HCT116 (cell line): Measurements from ENCODE around the gene STK38L. TPM values are rescaled to one million over a fixed set of nuclear protein-coding genes. Genes with fewer than 3 reads are reported as not detected.
"Not testable (repeated sequence)": the region's sequence is repeated elsewhere in the genome, so short reads cannot be mapped to it uniquely, and the experiment has no call there.

Source experiments
- ATAC-seq: fragments of 200-7000 bp; cut with Tn5 transposase; 2 replicates; pipeline ENCODE4 v1.9.1; 2020; ENCODE audit warnings: mild to moderate bottlenecking, moderate library complexity
- BruUV-seq: library from RNA; stranded (reverse); fragments of 400-500 nt; replicated peaks from 2 replicates; lab custom pipeline; 2021; lab: Mats Ljungman, UMichigan
- CTCF ChIA-PET: fragments of 300-600 bp; sonication (Branson Sonifier 250); formaldehyde crosslinking; loops from one replicate; lab custom pipeline; 2021; ENCODE audit warnings: antibody characterized with exemption; lab: Charles Lee
- POLR2A ChIA-PET: fragments of 300-600, 350-600 bp; sonication (Branson Sonifier 250); formaldehyde crosslinking; loops from one replicate; lab custom pipeline; 2021; ENCODE audit warnings: antibody characterized with exemption; lab: Charles Lee
- RAD21 ChIA-PET, 2 experiments: fragments of 300-600 bp; sonication (Branson Sonifier 250); formaldehyde crosslinking; loops; one replicate each; lab custom pipeline; 2023; ENCODE audit warnings: low total read pairs in 2 of 2; ENCODE audit not compliant: uncharacterized antibody in 2 of 2, unreplicated experiment in 2 of 2, low non-redundant PET in 1 of 2; lab: Charles Lee
- DNase-seq: peaks from one replicate; pipeline ENCODE4 v3.0.0-alpha.2; 2010; ENCODE audit warnings: low read depth, low spot score
- H2AFZ ChIP-seq: fragments of 200-600 bp; shearing (Covaris generic), sonication (generic); 2 replicates; pipeline ENCODE4 v1.6.1; 2017; ENCODE audit warnings: low read depth, mixed run types, mixed read lengths, antibody characterized with exemption, low read length; ENCODE audit not compliant: poor library complexity, severe bottlenecking
- H3K27ac ChIP-seq: 2 replicates; pipeline ENCODE4 v1.5.1; 2012; ENCODE audit warnings: low read depth, low read length
- H3K27me3 ChIP-seq: fragments of 200-600 bp; sonication (generic); 2 replicates; pipeline ENCODE4 v1.6.1; 2016; ENCODE audit warnings: mixed run types, low read length, mixed read lengths; ENCODE audit not compliant: insufficient read depth
- H3K36me3 ChIP-seq, 2 experiments: fragments of 200-500 bp in 1 of 2; fragments of 200-600 bp in 1 of 2; sonication (Bioruptor generic) in 1 of 2; sonication (generic) in 1 of 2; 2 replicates each; pipeline versions ENCODE4 v1.5.1 to v1.6.1; 2014 to 2016; ENCODE audit warnings: low read length in 2 of 2, inconsistent platforms in 1 of 2, mixed read lengths in 1 of 2, mixed run types in 1 of 2; ENCODE audit not compliant: insufficient read depth in 2 of 2, control insufficient read depth in 1 of 2
- H3K4me1 ChIP-seq, 2 experiments: fragments of 200-600 bp in 1 of 2; sonication (generic) in 1 of 2; 2 replicates each; pipeline versions ENCODE4 v1.5.1 to v1.6.1; 2012 to 2017; ENCODE audit warnings: low read length in 2 of 2, inconsistent platforms in 1 of 2, mild to moderate bottlenecking in 1 of 2, mixed read lengths in 1 of 2, mixed run types in 1 of 2, moderate library complexity in 1 of 2; ENCODE audit not compliant: insufficient read depth in 2 of 2, control insufficient read depth in 1 of 2
- H3K4me2 ChIP-seq: fragments of 200-600 bp; sonication (generic); 2 replicates; pipeline ENCODE4 v1.6.1; 2017; ENCODE audit warnings: mixed run types, low read length, mixed read lengths
- H3K4me3 ChIP-seq, 2 experiments: fragments of 200-600 bp in 1 of 2; sonication (generic) in 1 of 2; replicated peaks in 1 of 2; 2 replicates each; pipeline ENCODE4 v1.5.1; 2011 to 2016; ENCODE audit warnings: low read length in 2 of 2, control low read depth in 1 of 2, low read depth in 1 of 2, mild to moderate bottlenecking in 1 of 2, mixed read lengths in 1 of 2, mixed run types in 1 of 2
- H3K79me2 ChIP-seq: fragments of 200-600 bp; sonication (generic); 2 replicates; pipeline ENCODE4 v1.6.1; 2017; ENCODE audit warnings: mild to moderate bottlenecking, mixed run types, low read length, moderate library complexity, mixed read lengths; ENCODE audit not compliant: insufficient read depth
- H3K9ac ChIP-seq: fragments of 200-600 bp; sonication (generic); 2 replicates; pipeline ENCODE4 v1.6.1; 2016; ENCODE audit warnings: low read length, mixed read lengths
- H3K9me2 ChIP-seq: fragments of 200-600 bp; sonication (generic), shearing (Covaris generic); 2 replicates; pipeline ENCODE4 v1.6.1; 2017; ENCODE audit warnings: mixed run types, mild to moderate bottlenecking, moderate library complexity; ENCODE audit not compliant: insufficient read depth
- H3K9me3 ChIP-seq, 2 experiments: fragments of 200-500 bp in 1 of 2; fragments of 200-600 bp in 1 of 2; sonication (Bioruptor generic) in 1 of 2; sonication (generic) in 1 of 2; 2 replicates each; pipeline ENCODE4 v1.6.1; 2014 to 2017; ENCODE audit warnings: low read length in 2 of 2, mixed read lengths in 2 of 2, inconsistent platforms in 1 of 2, low read depth in 1 of 2, mild to moderate bottlenecking in 1 of 2, mixed run types in 1 of 2, moderate library complexity in 1 of 2; ENCODE audit not compliant: control insufficient read depth in 1 of 2, insufficient read depth in 1 of 2
- H4K20me1 ChIP-seq: fragments of 200-600 bp; sonication (generic), shearing (Covaris generic); 2 replicates; pipeline ENCODE4 v1.6.1; 2017; ENCODE audit warnings: mixed run types, mild to moderate bottlenecking, moderate library complexity; ENCODE audit not compliant: insufficient read depth
- TCF7L2 ChIP-seq: IDR thresholded peaks from 2 replicates; pipeline ENCODE4 v1.7.0; 2011; ENCODE audit warnings: borderline replicate concordance, inconsistent platforms; ENCODE audit not compliant: insufficient read depth, insufficient read length; ENCODE audit errors: extremely low read depth
- intact Hi-C: fragments of 100-400 bp; cut with micrococcal nuclease; formaldehyde crosslinking; loops from 2 replicates; pipeline ENCODE4 v1.10.0; 2022
- total RNA-seq: library from RNA; stranded (reverse); gene quantifications from one replicate; pipeline ENCODE4 v1.2.1, GENCODE V29; 2021; ENCODE audit not compliant: unreplicated experiment
- TF ChIP-seq, protein P1 (sequence below), 3 experiments: fragments of 200-600 bp in 1 of 3; sonication (generic) in 1 of 3; IDR thresholded peaks in 2 of 3; conservative IDR thresholded peaks in 1 of 3; 2 replicates each; pipeline ENCODE4 v1.5.1; 2012 to 2017; ENCODE audit warnings: low read depth in 2 of 3, low read length in 2 of 3, antibody characterized with exemption in 1 of 3, borderline replicate concordance in 1 of 3, control low read depth in 1 of 3, mild to moderate bottlenecking in 1 of 3, mixed read lengths in 1 of 3, mixed run types in 1 of 3, moderate library complexity in 1 of 3; ENCODE audit not compliant: insufficient read depth in 1 of 3

The STK38L gene
- total RNA-seq, 1 experiment from 2014 or later = 23.9 TPM

DNA sequence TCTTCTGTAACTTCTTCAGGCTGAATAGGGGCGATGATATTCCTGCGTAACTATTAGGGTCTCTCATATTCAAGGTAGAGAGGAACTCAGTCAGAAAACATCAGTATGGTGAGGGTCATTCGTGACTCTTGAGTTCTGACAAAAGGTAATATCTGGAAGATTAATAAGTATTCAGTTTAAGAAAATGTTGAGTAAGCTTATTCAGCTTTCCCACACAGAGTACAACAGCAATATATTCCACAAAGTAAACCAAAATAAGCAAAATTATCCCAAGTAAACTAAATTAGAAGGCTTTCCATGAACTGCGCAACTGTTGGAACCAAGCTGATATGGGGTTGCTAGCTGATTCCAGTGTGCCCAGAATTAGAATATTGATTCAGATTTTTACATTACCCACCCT lies 12.7 kb upstream of the STK38L start:
- H3K9me3 ChIP-seq, H3K4me3 ChIP-seq, RAD21 ChIA-PET, H3K27me3 ChIP-seq, H3K9ac ChIP-seq, intact Hi-C loops, H3K36me3 ChIP-seq, BruUV-seq, H3K9me2 ChIP-seq, ATAC-seq, H3K27ac ChIP-seq, H4K20me1 ChIP-seq, H3K4me1 ChIP-seq, POLR2A ChIA-PET, H3K4me2 ChIP-seq, H3K79me2 ChIP-seq, H2AFZ ChIP-seq, CTCF ChIA-PET, DNase-seq: not testable (repeated sequence)

DNA sequence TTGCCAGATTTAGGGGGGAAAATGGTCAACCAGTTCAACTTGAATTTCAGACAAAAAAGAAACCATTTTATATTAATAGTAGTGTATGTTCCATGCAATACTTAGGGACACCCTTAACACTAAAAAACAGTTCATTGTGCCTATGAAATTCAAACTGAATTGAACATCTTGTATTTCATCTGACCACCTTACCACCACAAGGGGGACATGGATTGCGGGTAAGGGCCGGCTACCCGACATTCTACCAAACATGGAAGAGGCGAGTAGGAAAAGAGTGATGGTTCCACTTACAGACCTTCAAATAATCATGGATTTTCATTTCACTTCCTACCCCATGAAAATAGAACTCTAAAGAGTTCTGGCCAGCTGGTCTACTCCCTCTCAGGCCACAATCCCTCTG lies 10.3 kb upstream of the STK38L start:
- DNase-seq = no peak
- intact Hi-C loops = no loop called here
- CTCF ChIA-PET = no interaction called here
- BruUV-seq = no TSS peak
- H3K9ac ChIP-seq = no peak overlapping the region
- no peaks in the 10 kb centered on the region for H3K27me3 ChIP-seq
- TF ChIP-seq TCF7L2 = no peak
- TF ChIP-seq, protein P1, sequence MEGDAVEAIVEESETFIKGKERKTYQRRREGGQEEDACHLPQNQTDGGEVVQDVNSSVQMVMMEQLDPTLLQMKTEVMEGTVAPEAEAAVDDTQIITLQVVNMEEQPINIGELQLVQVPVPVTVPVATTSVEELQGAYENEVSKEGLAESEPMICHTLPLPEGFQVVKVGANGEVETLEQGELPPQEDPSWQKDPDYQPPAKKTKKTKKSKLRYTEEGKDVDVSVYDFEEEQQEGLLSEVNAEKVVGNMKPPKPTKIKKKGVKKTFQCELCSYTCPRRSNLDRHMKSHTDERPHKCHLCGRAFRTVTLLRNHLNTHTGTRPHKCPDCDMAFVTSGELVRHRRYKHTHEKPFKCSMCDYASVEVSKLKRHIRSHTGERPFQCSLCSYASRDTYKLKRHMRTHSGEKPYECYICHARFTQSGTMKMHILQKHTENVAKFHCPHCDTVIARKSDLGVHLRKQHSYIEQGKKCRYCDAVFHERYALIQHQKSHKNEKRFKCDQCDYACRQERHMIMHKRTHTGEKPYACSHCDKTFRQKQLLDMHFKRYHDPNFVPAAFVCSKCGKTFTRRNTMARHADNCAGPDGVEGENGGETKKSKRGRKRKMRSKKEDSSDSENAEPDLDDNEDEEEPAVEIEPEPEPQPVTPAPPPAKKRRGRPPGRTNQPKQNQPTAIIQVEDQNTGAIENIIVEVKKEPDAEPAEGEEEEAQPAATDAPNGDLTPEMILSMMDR (IDR thresholded peaks at IDR 0.05 in 2 of 3, conservative IDR thresholded peaks at IDR 0.05 in 1 of 3; ENCODE audit: borderline replicate concordance in 1 of 3, insufficient read depth in 1 of 3, low read depth in 2 of 3, low read length in 2 of 3) = peak in 2 of 3 experiments; percentile 20 to 29; a peak in 1 of 6 replicates
- no peak overlapping the region for H3K4me3 ChIP-seq
- H3K9me3 ChIP-seq = no peaks in the 10 kb centered on the region
- H3K79me2 ChIP-seq = no peaks in the 10 kb centered on the region
- no peaks in the 10 kb centered on the region for H3K36me3 ChIP-seq
- H3K9me2 ChIP-seq = no peaks in the 10 kb centered on the region
- no peak; the same call in 1 of the 2 replicates for ATAC-seq
- H4K20me1 ChIP-seq = no peaks in the 10 kb centered on the region
- H3K4me2 ChIP-seq = no peak overlapping the region
- RAD21 ChIA-PET = no interaction called here
- no peak overlapping the region for H3K27ac ChIP-seq
- POLR2A ChIA-PET = no interaction called here
- peaks cover 0 to 8% of the 10 kb centered on the region in 2 experiments; a peak in 1 of 4 replicates for H3K4me1 ChIP-seq
- no peak overlapping the region for H2AFZ ChIP-seq
